Endothelial cell of umbilical vein (primary cell): Measurements from ENCODE around the gene RIOK3. TPM values are rescaled to one million over a fixed set of nuclear protein-coding genes. Genes with fewer than 3 reads are reported as not detected.

Source experiments
- BruUV-seq: library from RNA; stranded (reverse); fragments of 400-500 nt; replicated peaks from 2 replicates; lab custom pipeline; 2021; lab: Mats Ljungman, UMichigan
- CTCF ChIA-PET: fragments of 300-600, 350-600 bp; sonication (Branson Sonifier 250); formaldehyde crosslinking; loops from one replicate; lab custom pipeline; 2021; ENCODE audit warnings: antibody characterized with exemption, inconsistent platforms; lab: Charles Lee
- POLR2A ChIA-PET: fragments of 300-600, 350-600 bp; sonication (Branson Sonifier 250); formaldehyde crosslinking; loops from one replicate; lab custom pipeline; 2021; ENCODE audit warnings: antibody characterized with exemption, inconsistent platforms; lab: Charles Lee
- DNase-seq: peaks from one replicate; pipeline ENCODE4 v3.0.0-alpha.2; 2011; ENCODE audit warnings: low read depth, low spot score
- FAIRE-seq: peaks from 2 replicates; lab custom pipeline; 2011; peaks lifted over from hg19 to GRCh38; lab: Jason Lieb, UNC
- H2AFZ ChIP-seq: 2 replicates; pipeline ENCODE4 v1.6.0; 2012; ENCODE audit warnings: low read depth, low read length, control low read depth, inconsistent platforms
- H3K27ac ChIP-seq: 2 replicates; pipeline ENCODE4 v1.5.1; 2011; ENCODE audit warnings: low read depth, mild to moderate bottlenecking, control low read depth, low read length, moderate library complexity; ENCODE audit not compliant: insufficient read depth
- H3K27me3 ChIP-seq, 2 experiments: 2 replicates each; pipeline versions ENCODE4 v1.6.0 to v1.6.1; 2011; ENCODE audit warnings: low read length in 2 of 2, mixed read lengths in 1 of 2; ENCODE audit not compliant: control insufficient read depth in 2 of 2, insufficient read depth in 2 of 2
- H3K36me3 ChIP-seq, 2 experiments: 2 replicates in 1 of 2; 3 replicates in 1 of 2; pipeline ENCODE4 v1.5.1; 2011; ENCODE audit warnings: low read length in 2 of 2, mild to moderate bottlenecking in 1 of 2, moderate library complexity in 1 of 2; ENCODE audit not compliant: control insufficient read depth in 2 of 2, insufficient read depth in 2 of 2; ENCODE audit errors: extremely low read depth in 1 of 2
- H3K4me1 ChIP-seq: 3 replicates; pipeline ENCODE4 v1.5.1; 2011; ENCODE audit warnings: mild to moderate bottlenecking, low read length; ENCODE audit not compliant: control insufficient read depth, insufficient read depth; ENCODE audit errors: extremely low read depth
- H3K4me2 ChIP-seq: 2 replicates; pipeline ENCODE4 v1.6.1; 2011; ENCODE audit warnings: low read length, control low read depth, mixed read lengths; ENCODE audit not compliant: insufficient read depth
- H3K4me3 ChIP-seq, 3 experiments: fragments of 200-600 bp in 1 of 3; sonication (generic), shearing (Covaris generic) in 1 of 3; replicated peaks in 1 of 3; 2 replicates each; pipeline ENCODE4 v1.5.1; 2011 to 2016; ENCODE audit warnings: control low read depth in 3 of 3, low read length in 3 of 3, mild to moderate bottlenecking in 2 of 3, inconsistent platforms in 1 of 3, low read depth in 1 of 3, moderate library complexity in 1 of 3; ENCODE audit not compliant: insufficient read depth in 1 of 3
- H3K79me2 ChIP-seq: 2 replicates; pipeline ENCODE4 v1.6.0; 2012; ENCODE audit warnings: low read length, inconsistent platforms; ENCODE audit not compliant: control insufficient read depth, insufficient read depth
- H3K9ac ChIP-seq: replicated peaks from 2 replicates; pipeline ENCODE3; 2011; ENCODE audit warnings: low read length, control low read depth; ENCODE audit not compliant: insufficient read depth; ENCODE audit errors: extremely low read depth
- H3K9me1 ChIP-seq: replicated peaks from 3 replicates; pipeline ENCODE4 v1.6.0; 2011; ENCODE audit warnings: mild to moderate bottlenecking, low read length; ENCODE audit not compliant: control insufficient read depth, insufficient read depth; ENCODE audit errors: extremely low read depth
- H3K9me3 ChIP-seq: replicated peaks from 2 replicates; pipeline ENCODE4 v1.5.1; 2012; ENCODE audit warnings: low read length, inconsistent platforms; ENCODE audit not compliant: control insufficient read depth, insufficient read depth
- H4K20me1 ChIP-seq: replicated peaks from 2 replicates; pipeline ENCODE3; 2011; ENCODE audit warnings: mild to moderate bottlenecking, low read length; ENCODE audit not compliant: control insufficient read depth, insufficient read depth; ENCODE audit errors: extremely low read depth
- EZH2 ChIP-seq: IDR thresholded peaks from 2 replicates; pipeline ENCODE4 v1.6.1; 2012; ENCODE audit warnings: borderline replicate concordance, low read depth, mild to moderate bottlenecking, moderate library complexity, low read length, inconsistent platforms; ENCODE audit not compliant: severe bottlenecking
- FOS ChIP-seq: IDR thresholded peaks from 2 replicates; pipeline ENCODE4 v1.6.1; 2011; ENCODE audit warnings: mild to moderate bottlenecking, low read length, moderate library complexity, borderline replicate concordance; ENCODE audit not compliant: insufficient read depth
- GATA2 ChIP-seq: IDR thresholded peaks from 2 replicates; pipeline ENCODE4 v1.7.0; 2011; ENCODE audit warnings: low read depth, mild to moderate bottlenecking, moderate library complexity, mixed read lengths, low read length; ENCODE audit not compliant: insufficient read length, insufficient read depth
- JUN ChIP-seq: IDR thresholded peaks from 2 replicates; pipeline ENCODE4 v1.6.1; 2011; ENCODE audit warnings: borderline replicate concordance, low read depth; ENCODE audit not compliant: insufficient read length, insufficient read depth
- MAX ChIP-seq: IDR thresholded peaks from 2 replicates; pipeline ENCODE4 v1.6.1; 2011; ENCODE audit not compliant: insufficient read depth, insufficient read length
- MYC ChIP-seq: IDR thresholded peaks from one replicate; pipeline ENCODE4 v1.6.1; 2011; ENCODE audit warnings: mild to moderate bottlenecking, low read depth, low read length
- POLR2A ChIP-seq: IDR thresholded peaks from 2 replicates; pipeline ENCODE4 v1.6.1; 2012; ENCODE audit warnings: low read depth, mild to moderate bottlenecking, control low read depth, low read length
- POLR2AphosphoS5 ChIP-seq: IDR thresholded peaks from 2 replicates; pipeline ENCODE4 v1.6.1; 2012; ENCODE audit warnings: low read depth, mild to moderate bottlenecking, control low read depth, low read length, moderate library complexity; ENCODE audit not compliant: insufficient read depth
- dilution Hi-C: fragments of 300-500 bp; cut with MboI; formaldehyde crosslinking; loops from one replicate; pipeline ENCODE4 v1.15.0; 2019; ENCODE audit warnings: low sequenced_read_pairs; ENCODE audit not compliant: extremely low pct_ligation_motif_present
- intact Hi-C: fragments of 100-400 bp; cut with micrococcal nuclease; formaldehyde crosslinking; loops from one replicate; pipeline ENCODE4 v1.10.0; 2022
- polyA plus RNA-seq, 4 experiments: library from polyadenylated mRNA; depleted of rRNA in 3 of 4; stranded (reverse) in 3 of 4; unstranded in 1 of 4; fragments of >200 nt; gene quantifications; 2 replicates each; pipeline versions ENCODE4 v1.2.1 to v1.2.3, GENCODE V29; 2011 to 2012; ENCODE audit warnings: missing spikeins in 1 of 4
- total RNA-seq: library from RNA; stranded (reverse); gene quantifications from 2 replicates; pipeline ENCODE4 v1.2.3, GENCODE V29; 2021
- TF ChIP-seq, protein P1 (sequence below), 2 donors: IDR thresholded peaks; 1 replicate in 1 of 2; 2 replicates in 1 of 2; pipeline ENCODE4 v1.5.1; 2011; ENCODE audit warnings: low read length in 2 of 2, mild to moderate bottlenecking in 2 of 2, moderate library complexity in 2 of 2, control low read depth in 1 of 2, inconsistent platforms in 1 of 2, low read depth in 1 of 2; ENCODE audit not compliant: insufficient read depth in 1 of 2; ENCODE audit errors: extremely low read depth in 1 of 2

RIOK3 gene
- total and polyA plus RNA-seq, 2 donors (not counting 3 experiments of a cell fraction or from before 2014, with no cell fraction given): 14.8 to 50.7 TPM

DNA sequence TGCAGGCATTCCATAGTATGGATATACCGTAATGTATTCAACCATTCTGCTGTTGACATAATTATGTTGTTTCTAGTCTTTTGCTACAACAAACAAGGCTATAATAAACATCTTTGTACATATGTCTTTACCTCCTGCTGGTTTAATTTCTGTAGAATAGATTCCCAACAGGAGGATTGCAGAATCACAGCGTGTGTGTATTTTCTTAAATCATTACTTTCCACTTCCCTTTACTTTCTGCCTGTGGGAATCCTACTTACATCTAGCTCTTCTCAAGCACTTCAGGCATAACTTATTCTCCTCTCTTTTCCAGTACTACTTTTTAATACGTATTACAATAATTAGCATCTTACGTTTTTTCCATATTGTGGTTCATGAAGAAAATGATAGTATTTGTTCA, 13.0 kb upstream of the RIOK3 start:
- no peaks in the 10 kb centered on the region for H3K27me3 ChIP-seq
- H3K36me3 ChIP-seq: no peaks in the 10 kb centered on the region
- H3K79me2 ChIP-seq: peaks cover 2% of the 10 kb centered on the region
- no peak overlapping the region for H2AFZ ChIP-seq
- FAIRE-seq: no peak
- no peak overlapping the region for H3K4me2 ChIP-seq
- H3K4me1 ChIP-seq: peaks cover 4% of the 10 kb centered on the region
- no peak overlapping the region for H3K9ac ChIP-seq
- TF ChIP-seq FOS: no peak
- TF ChIP-seq, protein P1, sequence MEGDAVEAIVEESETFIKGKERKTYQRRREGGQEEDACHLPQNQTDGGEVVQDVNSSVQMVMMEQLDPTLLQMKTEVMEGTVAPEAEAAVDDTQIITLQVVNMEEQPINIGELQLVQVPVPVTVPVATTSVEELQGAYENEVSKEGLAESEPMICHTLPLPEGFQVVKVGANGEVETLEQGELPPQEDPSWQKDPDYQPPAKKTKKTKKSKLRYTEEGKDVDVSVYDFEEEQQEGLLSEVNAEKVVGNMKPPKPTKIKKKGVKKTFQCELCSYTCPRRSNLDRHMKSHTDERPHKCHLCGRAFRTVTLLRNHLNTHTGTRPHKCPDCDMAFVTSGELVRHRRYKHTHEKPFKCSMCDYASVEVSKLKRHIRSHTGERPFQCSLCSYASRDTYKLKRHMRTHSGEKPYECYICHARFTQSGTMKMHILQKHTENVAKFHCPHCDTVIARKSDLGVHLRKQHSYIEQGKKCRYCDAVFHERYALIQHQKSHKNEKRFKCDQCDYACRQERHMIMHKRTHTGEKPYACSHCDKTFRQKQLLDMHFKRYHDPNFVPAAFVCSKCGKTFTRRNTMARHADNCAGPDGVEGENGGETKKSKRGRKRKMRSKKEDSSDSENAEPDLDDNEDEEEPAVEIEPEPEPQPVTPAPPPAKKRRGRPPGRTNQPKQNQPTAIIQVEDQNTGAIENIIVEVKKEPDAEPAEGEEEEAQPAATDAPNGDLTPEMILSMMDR (IDR thresholded peaks at IDR 0.05; ENCODE audit: extremely low read depth in 1 of 2, insufficient read depth in 1 of 2, low read depth in 1 of 2, low read length in 2 of 2): no peak
- no peak for TF ChIP-seq GATA2
- no peak for TF ChIP-seq MAX
- TF ChIP-seq POLR2A: no peak
- TF ChIP-seq JUN: no peak
- no peak for TF ChIP-seq POLR2AphosphoS5
- TF ChIP-seq EZH2: no peak
- no peak for TF ChIP-seq MYC
- H4K20me1 ChIP-seq: no peaks in the 10 kb centered on the region
- no peaks in the 10 kb centered on the region for H3K9me1 ChIP-seq
- ChIA-PET POLR2A (interaction anchor here (0.7 kb wide), 1 partner anchor 9 kb away, joined by 4 read pairs; no protein-coding TSS in a partner anchor), CTCF (no interaction called here)
- no TSS peak for BruUV-seq
- H3K27ac ChIP-seq: no peak overlapping the region
- no peaks in the 10 kb centered on the region for H3K9me3 ChIP-seq
- intact Hi-C loops: no loop called here
- dilution Hi-C loops: no loop called here
- H3K4me3 ChIP-seq: no peak overlapping the region
- DNase-seq: no peak
